ENCODE measurements around the gene SCN2B.

DNA sequence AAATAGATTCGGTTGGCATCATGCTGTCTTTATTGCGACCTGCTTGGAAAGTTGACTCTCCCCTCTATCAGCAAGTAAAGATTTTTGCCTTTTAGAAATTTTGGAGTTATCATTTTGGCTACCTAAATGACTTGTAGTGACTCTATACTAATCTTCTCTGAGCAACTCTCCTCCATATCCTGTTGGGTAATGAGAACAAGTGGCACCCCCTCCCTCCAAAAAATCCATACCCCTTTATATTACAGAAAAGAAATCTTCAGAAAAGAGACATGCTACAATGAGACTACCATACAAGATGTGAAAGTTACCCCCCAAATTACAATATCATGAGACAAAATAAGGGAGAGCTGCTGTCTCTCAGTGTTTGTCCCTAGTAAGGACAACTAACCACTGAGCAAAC lies 47.1 kb upstream of the SCN2B start:
- TF ChIP-seq, protein P1, sequence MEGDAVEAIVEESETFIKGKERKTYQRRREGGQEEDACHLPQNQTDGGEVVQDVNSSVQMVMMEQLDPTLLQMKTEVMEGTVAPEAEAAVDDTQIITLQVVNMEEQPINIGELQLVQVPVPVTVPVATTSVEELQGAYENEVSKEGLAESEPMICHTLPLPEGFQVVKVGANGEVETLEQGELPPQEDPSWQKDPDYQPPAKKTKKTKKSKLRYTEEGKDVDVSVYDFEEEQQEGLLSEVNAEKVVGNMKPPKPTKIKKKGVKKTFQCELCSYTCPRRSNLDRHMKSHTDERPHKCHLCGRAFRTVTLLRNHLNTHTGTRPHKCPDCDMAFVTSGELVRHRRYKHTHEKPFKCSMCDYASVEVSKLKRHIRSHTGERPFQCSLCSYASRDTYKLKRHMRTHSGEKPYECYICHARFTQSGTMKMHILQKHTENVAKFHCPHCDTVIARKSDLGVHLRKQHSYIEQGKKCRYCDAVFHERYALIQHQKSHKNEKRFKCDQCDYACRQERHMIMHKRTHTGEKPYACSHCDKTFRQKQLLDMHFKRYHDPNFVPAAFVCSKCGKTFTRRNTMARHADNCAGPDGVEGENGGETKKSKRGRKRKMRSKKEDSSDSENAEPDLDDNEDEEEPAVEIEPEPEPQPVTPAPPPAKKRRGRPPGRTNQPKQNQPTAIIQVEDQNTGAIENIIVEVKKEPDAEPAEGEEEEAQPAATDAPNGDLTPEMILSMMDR (IDR thresholded peaks at IDR 0.05) = no peak
- TF ChIP-seq POLR2A (IDR thresholded peaks at IDR 0.05) = no peak

Data from stomach (tissue), 4 donors.